Measurements from ENCODE around the gene KRT7.
"Not testable (repeated sequence)": the region's sequence is repeated elsewhere in the genome, so short reads cannot be mapped to it uniquely, and the experiment has no call there.

KRT7 gene

GRCh38 chr12:52245259-52245961 is 12.4 kb downstream of the KRT7 start:
- DNase-seq, result no peak
- no peak for TF ChIP-seq POLR2A (IDR thresholded peaks at IDR 0.05; ENCODE audit: low read length)
- TF ChIP-seq GATA1 (IDR thresholded peaks at IDR 0.05; ENCODE audit: low read depth, low read length), result no peak

GRCh38 chr12:52245962-52246569 is 13.0 kb downstream of the KRT7 start:
- no peak for DNase-seq
- TF ChIP-seq POLR2A (IDR thresholded peaks at IDR 0.05; ENCODE audit: low read length), result no peak
- TF ChIP-seq GATA1 (IDR thresholded peaks at IDR 0.05; ENCODE audit: low read depth, low read length), result no peak

GRCh38 chr12:52246720-52247621 is 13.9 kb downstream of the KRT7 start:
- no peak for TF ChIP-seq GATA1 (IDR thresholded peaks at IDR 0.05; ENCODE audit: low read depth, low read length)
- no peak for TF ChIP-seq POLR2A (IDR thresholded peaks at IDR 0.05; ENCODE audit: low read length)
- DNase-seq, result no peak

GRCh38 chr12:52247622-52248540 is 14.8 kb downstream of the KRT7 start:
- DNase-seq, result no peak
- no peak for TF ChIP-seq POLR2A (IDR thresholded peaks at IDR 0.05; ENCODE audit: low read length)
- TF ChIP-seq GATA1 (IDR thresholded peaks at IDR 0.05; ENCODE audit: low read depth, low read length), result no peak

- DNase-seq, result no peak
- TF ChIP-seq POLR2A (IDR thresholded peaks at IDR 0.05; ENCODE audit: low read length) (no peak), GATA1 (IDR thresholded peaks at IDR 0.05; ENCODE audit: low read depth, low read length) (no peak)
Measured at GRCh38 chr12:52248541-52249461, 15.8 kb downstream of the KRT7 start.

- TF ChIP-seq GATA1 (IDR thresholded peaks at IDR 0.05; ENCODE audit: low read depth, low read length), result no peak
- TF ChIP-seq POLR2A (IDR thresholded peaks at IDR 0.05; ENCODE audit: low read length), result no peak
- DNase-seq, result no peak
Measured at GRCh38 chr12:52249511-52250047, 16.5 kb downstream of the KRT7 start.

- DNase-seq, result no peak
Measured at GRCh38 chr12:52250048-52250990, 17.3 kb downstream of the KRT7 start.

GRCh38 chr12:52251367-52252051 is 18.5 kb downstream of the KRT7 start:
- no peak for DNase-seq
- TF ChIP-seq GATA1 (IDR thresholded peaks at IDR 0.05; ENCODE audit: low read depth, low read length) (no peak), POLR2A (IDR thresholded peaks at IDR 0.05; ENCODE audit: low read length) (no peak)

More at GRCh38 chr12:52250048-52250990, 17.3 kb downstream of the KRT7 start:
- TF ChIP-seq GATA1 (IDR thresholded peaks at IDR 0.05; ENCODE audit: low read depth, low read length) (no peak), POLR2A (IDR thresholded peaks at IDR 0.05; ENCODE audit: low read length) (no peak)

- not testable (repeated sequence) for DNase-seq
Measured at GRCh38 chr12:52252175-52252615, 19.2 kb downstream of the KRT7 start.

- TF ChIP-seq GATA1 (IDR thresholded peaks at IDR 0.05; ENCODE audit: low read depth, low read length) (no peak), POLR2A (IDR thresholded peaks at IDR 0.05; ENCODE audit: low read length) (no peak)
- no peak for DNase-seq
Measured at GRCh38 chr12:52252728-52253343, 19.8 kb downstream of the KRT7 start.
